H1 (cell line): ENCODE measurements around the gene GGN. TPM values are rescaled to one million over a fixed set of nuclear protein-coding genes. Genes with fewer than 3 reads are reported as not detected.

ENCODE experiments used
- EGR1 ChIP-seq: IDR thresholded peaks from 2 replicates; pipeline ENCODE4 v1.6.1; 2011; ENCODE audit warnings: low read depth, low read length, borderline replicate concordance
- SIN3A ChIP-seq, 2 experiments: IDR thresholded peaks in 1 of 2; conservative IDR thresholded peaks in 1 of 2; 2 replicates each; pipeline ENCODE4 v1.6.1; 2011 to 2012; ENCODE audit warnings: low read length in 2 of 2, improper control_type of control experiment in 1 of 2, low read depth in 1 of 2, mild to moderate bottlenecking in 1 of 2
- TAF1 ChIP-seq: IDR thresholded peaks from 2 replicates; pipeline ENCODE4 v1.6.1; 2011; ENCODE audit warnings: mild to moderate bottlenecking, low read depth, low read length
- polyA plus RNA-seq, 7 experiments: library from polyadenylated mRNA; depleted of rRNA in 3 of 7; stranded (reverse) in 5 of 7; unstranded in 2 of 7; fragments of >200 nt in 5 of 7; fragments of 200-250 nt in 2 of 7; gene quantifications; 1 replicate in 5 of 7; 2 replicates in 1 of 7; 4 replicates in 1 of 7; pipeline versions ENCODE4 v1.2.1 to v1.2.3, GENCODE V29; 2011 to 2013; ENCODE audit warnings: missing spikeins in 2 of 7, mixed read lengths in 2 of 7
- total RNA-seq: library from RNA; stranded (reverse); fragmentation: NEBNext Ultra II Directional; extraction: Animal tissue kit (Norgen Biotek cat#: 25700); gene quantifications from 2 replicates; pipeline ENCODE4 v1.2.1, GENCODE V29; 2021

The GGN gene
- total and polyA plus RNA-seq, 2 of the 8 experiments (the other 6 are each of a cell fraction or from before 2014, with no cell fraction given) = 0.47 to 1.2 TPM

DNA sequence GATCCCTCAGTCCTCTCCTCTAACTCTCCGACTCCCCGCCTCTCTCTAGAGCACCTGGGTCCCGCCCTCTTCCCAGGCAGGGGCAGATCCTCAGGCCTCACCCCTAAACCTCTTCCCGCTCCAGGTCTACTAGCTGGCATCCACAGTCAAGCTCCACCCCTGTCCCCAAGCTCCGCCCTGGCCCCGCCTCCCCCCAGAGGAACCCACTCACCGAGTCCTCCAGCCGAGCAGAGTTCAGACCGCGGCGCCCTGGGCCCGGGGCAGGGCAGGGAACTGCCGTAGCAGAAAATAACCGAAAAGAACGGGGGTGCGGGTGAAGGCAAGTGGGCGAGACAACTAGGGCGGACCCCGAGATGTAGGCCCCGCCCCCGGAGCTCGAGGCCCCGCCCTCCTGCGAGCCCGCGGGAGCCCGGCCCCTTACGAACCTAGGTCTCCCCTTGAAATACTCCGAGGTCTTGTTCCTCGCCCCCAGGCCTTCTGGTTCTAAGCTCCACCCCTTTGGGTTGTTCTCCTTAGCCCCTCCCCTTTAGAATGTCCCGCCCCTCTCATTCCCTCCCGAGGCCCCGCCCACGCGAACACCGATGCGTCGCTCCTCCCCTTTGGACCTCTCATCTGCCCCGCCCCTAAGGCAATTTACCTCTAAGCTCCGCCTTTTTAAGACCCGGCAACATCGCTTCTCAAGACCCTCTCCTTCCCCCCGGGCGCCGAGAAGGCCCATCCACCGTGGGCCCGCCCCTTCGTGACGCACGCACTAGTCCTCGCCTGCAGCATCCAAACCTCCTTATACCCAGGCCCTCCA is at the start of gene GGN (continued):
- TF ChIP-seq EGR1 (peak; percentile 70; the same call in 1 of the 2 replicates), TAF1 (peak; percentile 12; the same call in 1 of the 2 replicates), SIN3A (conservative IDR thresholded peaks at IDR 0.05 in 1 of 2, IDR thresholded peaks at IDR 0.05 in 1 of 2; ENCODE audit: low read depth in 1 of 2, low read length in 2 of 2) (peak in 1 of 2 experiments; percentile 70; a peak in 1 of 4 replicates)
